Measurements from ENCODE around the gene FBXL16.

FBXL16 gene

GRCh38 chr16:660132-660458 lies 45.5 kb downstream of the FBXL16 start:
- DNase-seq: no peak

GRCh38 chr16:659618-660017 lies 46.0 kb downstream of the FBXL16 start:
- no peak for DNase-seq

GRCh38 chr16:658679-659571 lies 46.7 kb downstream of the FBXL16 start:
- no peak for DNase-seq

DNA sequence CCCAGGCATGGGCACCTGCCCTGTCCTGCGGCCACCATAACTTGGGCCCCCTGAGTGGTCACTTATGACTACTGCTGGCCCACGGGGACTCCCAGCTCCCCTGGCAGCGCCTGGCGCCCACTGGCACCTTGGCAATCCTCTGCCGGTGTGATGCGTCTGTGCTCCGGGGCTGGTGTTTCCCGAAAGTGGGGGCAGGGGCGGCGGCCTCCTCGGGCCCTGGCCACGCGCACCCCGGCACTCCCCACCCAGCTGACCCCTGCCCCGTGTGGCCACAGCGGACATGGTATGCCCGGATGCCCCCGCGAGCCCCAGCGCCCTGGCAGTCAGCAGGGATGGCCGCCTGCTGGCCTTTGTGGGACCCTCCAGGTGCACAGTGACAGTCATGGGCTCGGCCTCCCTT lies 48.1 kb downstream of the FBXL16 start:
- DNase-seq: no peak

DNA sequence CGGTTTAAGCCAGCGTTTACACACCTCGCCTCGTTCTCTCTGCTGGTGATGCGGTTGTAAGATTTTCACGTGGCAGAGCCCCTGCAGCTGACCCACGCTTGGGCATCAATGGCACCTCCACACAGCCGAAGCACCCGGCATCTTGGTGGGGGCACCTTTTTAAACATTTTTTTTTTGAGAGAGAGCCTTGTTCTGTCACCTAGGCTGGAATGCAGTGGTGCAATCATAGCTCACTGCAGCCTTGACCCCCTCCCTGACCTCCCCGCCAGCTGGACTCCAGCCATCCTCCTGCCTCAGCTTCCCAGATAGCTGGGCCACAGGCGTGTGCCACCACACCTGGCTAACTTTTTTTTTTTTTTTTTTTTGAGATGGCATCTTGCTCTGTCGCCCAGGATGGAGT lies 51.6 kb downstream of the FBXL16 start:
- no peak for DNase-seq

DNA sequence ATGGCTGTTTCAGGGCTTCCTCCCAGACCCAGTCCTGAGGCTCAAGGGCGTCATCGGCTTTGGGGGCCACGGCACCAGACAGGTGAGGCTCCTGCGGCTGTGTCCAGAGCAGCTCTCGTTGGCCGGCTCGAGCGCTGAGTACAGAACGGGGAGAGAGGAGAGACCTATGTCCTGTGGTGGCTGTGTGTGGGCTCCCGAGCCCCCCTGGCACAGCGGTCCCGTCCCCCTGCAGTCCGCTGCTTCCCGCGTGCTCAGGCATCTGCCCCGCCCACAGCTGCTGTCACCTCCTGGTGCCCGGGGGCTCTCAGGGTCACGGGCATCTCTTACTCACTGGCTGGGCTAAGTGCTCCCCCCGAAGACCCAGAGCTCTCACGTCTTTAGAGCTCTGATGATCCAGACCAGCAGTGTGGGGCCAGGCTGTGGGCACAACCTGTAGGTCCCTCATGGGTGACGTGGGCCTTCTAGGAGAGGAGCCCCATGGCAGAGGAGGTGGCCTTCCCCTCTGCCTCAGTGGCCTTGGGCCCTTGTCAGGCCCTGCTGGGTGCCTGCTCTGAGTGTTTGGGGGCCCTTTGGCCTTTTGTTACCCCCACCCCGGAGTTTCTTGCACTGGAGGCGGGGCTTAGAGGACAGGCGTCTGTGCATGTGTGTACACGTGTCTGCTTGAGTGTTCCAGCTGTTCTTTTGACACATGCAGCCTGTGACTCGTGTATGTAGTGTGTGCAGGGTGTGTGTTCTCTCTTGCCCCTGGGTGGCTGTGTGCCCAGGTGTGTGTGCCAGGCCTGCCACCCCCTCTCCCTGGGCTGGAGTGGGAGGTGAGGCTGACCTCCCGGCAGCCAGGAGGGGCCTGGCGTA lies 52.9 kb downstream of the FBXL16 start:
- no peak for DNase-seq

GRCh38 chr16:651844-652243 lies 53.8 kb downstream of the FBXL16 start:
- no peak for DNase-seq

- DNase-seq: no peak
Measured at GRCh38 chr16:649631-650030, 56.0 kb downstream of the FBXL16 start.

DNA sequence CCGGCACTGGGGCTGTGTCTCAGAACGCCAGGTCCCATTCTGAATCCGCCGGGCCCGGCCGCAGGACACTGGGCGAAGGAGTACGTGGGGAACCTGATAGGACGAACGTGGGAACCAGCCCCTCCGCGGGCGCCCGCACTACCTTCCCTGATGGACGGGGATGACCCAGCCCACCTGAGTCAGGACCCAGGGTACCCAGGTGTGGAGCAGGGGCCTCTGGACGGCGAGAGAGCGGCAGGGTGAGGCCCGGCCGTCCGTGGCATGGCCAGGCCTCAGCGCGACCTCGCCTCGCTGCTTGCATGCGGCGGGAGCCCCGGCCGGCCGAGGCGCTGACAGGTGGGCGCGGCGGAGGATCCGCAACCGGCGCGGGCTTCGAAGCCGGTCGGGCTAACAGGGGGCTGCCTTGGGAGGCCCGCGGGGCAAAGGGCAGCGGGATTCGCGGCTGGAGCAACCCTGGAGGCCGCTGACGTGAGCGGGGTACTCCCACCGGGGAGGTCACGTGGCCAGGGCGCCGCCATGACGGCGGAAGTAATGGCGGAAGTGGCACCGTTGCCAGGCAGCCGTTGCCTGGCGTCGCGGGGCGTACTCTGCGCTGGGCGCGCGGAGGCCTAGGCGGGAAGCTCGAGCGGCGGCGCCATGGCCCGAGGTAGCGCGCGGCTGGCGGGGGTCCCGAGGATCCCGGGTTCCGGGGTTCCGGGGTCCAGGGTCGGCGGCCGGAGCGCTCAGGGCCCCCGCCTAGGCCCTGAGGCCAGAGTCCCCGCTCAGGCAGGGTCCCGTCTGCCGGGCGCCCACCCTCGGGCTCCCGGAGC lies 56.6 kb downstream of the FBXL16 start, which contains the start of gene WDR90:
TSS of gene WDR90 (plus strand) at position 585 of the 809 bp plus-strand sequence. CDS start at position 637, 52 bp downstream.
- peak; percentile 89 to 90 for DNase-seq

GRCh38 chr16:648071-648780 lies 57.4 kb downstream of the FBXL16 start:
- peak; percentile 26 to 40 for DNase-seq

- no peak for DNase-seq
Measured at GRCh38 chr16:647173-647902, 58.3 kb downstream of the FBXL16 start.

GRCh38 chr16:646679-647172 lies 58.9 kb downstream of the FBXL16 start:
- DNase-seq: no peak

DNA sequence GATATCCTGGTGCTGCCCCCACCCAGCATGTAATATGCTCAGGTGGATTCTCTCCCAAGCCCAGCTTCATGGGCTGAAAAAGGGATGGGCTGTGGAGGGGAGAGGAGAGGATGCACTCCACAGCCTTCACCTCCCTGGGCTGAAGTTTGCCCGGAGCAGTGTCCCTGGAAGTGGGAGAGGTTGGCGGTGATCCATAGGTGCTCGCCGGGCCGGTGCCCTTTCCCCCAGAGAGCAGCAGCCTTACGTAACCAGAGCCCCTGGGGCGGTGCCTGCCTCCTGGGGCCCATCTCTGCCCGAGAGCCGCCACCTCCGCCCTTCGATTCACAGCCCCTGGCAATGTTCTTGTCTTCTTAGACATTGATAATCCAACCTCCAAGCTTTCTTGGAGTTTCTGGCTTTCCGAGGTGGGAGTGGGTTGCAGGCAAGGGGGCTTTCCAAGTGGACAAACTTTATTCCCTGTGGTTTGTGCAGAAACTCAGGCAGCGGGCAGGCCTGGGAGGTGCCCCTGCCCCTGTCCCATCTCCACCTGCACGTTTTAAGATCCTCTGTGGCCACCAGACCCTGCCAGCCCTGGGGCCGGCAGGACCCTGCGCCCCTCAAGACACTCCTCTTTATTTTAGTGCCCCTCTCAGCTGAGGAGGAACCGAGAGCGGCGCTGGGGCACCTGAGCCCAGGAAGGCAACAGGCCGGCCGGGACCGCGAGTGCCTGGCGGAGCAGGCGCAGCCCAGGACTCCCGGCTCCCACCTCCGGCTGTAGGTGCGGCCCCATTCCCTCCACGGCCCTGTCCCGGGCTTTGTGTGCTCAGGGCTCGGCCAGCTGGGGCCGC lies 59.5 kb downstream of the FBXL16 start:
- no peak for DNase-seq

DNA sequence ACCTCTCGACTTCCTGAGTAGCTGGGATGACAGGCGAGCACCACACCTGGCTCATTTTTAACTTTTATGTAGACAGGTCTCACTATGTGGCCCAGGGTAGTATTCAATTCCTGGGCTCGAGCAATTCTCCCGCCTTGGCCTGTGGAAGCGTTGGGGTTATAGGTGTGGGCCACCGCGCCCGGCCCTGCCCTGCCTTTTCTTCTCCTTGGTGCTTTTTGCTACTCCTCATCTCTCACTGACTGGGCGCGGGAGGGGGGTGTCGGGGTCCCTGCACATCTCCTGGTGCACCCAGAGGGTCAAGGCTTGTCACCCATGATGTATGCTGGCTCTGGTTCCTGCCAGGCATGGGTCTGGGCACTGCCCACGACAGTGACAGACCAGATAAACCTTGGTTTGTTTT lies 61.0 kb downstream of the FBXL16 start:
- DNase-seq: no peak

GRCh38 chr16:643050-643368 lies 62.6 kb downstream of the FBXL16 start:
- no peak for DNase-seq

Data from CD4-positive, alpha-beta T cell treated with Interleukin-1 beta for 1 hour (primary cell).